Measurements from ENCODE around the gene MAB21L3.

Gene MAB21L3

DNA sequence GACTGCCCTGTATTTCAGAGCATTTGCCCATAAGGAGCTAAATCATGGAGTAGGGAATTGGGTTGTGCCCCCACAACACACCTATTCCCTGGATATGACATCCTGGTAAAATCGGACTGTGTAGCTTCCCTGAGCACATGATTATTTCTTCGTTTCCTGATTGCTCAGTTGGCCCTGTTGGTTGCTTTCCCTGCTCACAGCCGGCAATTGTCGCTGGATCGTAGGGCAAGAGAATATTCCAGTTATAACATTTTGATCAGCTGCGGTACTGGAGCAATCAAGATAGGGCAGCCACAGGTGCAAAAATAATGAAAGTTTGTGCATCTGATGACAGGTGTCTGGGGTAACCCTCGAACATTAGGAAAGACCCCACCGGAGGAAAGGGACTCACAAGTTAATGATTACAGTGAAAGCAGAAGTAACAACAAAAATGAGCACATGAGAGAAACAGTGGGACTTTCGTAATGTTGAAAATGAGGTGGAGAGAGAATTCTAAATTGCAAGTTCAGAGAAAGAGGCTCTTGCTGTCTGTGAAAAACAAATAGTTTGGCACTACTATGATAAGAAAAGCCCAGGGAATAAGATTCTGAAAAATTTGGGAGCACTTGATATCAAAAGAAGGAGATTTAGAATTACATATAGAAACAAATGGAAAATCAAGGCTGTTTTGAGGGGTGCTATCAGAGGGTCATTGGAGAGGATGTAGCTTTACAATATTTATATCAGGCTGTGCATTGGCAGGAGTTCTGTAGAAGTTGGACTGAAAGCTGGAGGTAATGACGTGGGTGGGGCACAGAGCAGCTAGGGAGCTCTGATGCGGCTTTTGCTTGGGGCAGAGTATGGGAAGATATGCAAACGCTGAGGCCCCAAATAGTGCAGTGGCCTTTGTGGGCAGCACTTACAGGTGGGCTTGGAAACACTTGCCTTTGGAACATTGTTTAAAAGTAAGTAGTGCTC, at the start of gene MAB21L3:
Gene MAB21L3 (plus strand): TSS at position 833 of the 957 bp plus-strand sequence. CDS start 1,217 bp downstream, outside the sequence.
- no peak for DNase-seq

DNA sequence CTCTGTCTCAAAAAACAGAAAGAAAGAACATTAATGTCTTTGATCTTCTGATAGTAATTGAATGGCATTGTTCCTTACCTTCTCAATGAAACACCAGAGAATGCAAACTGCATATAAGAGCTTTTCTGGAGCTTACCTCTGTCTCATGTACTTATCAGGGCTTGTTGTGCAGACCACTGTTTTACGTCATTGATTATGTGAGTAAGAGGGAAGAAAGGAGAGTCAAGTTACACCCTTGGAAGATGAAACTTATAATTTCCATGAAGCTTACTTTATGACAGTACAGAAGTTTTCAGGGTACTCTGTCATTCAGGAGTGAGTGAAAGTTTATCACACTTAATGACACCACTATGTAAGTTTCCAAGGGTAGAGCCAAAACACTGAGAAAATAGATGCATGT, 49.0 kb upstream of the MAB21L3 start:
- no peak for DNase-seq

DNA sequence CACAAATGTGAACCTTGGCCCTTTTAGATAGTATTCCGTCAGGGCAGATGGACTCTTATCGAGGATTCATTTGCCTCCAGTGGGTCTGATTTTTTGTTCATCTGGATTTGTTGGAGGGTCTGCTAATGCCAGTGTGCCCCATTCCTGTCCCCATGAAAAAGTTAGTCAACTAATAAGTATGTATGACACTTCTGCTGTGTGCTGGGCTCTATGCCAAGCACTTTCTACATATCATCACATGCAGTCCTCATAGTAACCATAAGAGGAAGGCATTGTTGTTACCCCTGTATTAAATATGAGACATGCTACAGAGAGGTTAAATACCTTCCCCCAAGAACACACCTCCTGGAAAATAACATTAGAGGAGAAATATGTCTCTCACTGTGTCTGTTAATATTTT, 46.6 kb upstream of the MAB21L3 start:
- DNase-seq = no peak

DNA sequence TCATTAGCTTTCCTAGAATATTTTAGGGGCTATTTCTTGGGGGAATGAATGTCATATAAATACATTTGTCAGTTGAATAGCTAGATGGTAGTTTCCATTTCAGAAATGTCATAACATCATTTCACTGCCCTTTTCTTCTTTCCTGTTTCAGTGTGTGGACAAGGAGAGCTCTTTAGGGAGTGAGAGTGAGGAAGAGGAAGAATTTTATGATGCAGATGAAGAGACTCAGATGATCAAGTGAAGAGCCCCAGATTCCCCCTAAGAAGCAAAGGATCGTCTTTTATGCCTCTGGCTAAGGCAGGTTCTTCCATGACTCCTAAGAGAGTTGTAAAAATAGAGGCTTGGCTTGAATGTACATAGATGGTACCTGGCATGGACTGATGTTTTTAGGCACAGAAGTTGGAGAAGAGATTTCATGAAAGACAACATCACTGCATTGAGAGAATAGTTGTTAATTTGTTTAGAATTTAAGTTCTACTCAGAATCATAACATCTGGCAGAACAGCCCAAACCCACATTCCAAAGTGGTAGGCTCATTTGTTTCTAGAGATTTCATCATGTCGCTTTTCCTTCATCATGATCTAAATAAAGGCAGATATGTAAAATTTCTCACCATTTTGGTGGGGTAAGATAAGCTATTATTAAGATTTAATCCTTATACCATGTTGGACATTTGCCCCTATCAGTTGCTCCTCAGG, 44.2 kb upstream of the MAB21L3 start:
- DNase-seq = no peak

DNA sequence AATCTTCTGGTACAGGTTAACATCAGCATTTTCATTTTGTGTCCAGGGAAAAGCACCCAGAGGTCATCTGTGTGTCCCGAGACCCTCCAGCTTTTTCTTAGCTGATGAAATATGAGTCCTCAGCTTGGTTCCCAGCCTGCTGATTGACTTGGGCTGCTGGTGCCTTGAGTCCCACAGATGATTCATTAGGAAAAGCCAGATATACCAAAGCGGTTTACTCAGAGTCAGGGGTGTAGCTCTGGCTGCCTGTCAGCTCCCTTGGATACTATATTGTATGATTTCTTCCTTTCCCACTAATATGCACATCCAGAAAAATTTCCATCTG, 43.7 kb upstream of the MAB21L3 start:
- DNase-seq = no peak

DNA sequence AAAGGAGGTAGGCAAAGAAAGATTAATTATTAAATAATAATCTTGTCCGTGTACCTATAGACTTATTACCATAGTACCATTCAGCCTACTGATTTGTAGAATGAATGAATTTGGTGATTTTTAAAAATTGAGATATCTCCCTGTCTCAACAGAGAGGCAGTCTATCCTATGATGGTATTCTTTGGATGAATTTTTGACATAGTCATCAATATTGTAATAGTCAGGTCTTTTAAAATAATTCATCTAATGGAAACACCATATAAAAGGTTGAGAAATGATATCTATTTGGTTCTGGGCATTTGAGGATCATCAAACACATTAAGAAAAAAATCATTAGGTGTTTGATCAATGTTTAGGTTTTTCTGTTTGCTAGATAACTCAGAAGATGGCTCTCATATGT, 35.6 kb upstream of the MAB21L3 start:
- no peak for DNase-seq

DNA sequence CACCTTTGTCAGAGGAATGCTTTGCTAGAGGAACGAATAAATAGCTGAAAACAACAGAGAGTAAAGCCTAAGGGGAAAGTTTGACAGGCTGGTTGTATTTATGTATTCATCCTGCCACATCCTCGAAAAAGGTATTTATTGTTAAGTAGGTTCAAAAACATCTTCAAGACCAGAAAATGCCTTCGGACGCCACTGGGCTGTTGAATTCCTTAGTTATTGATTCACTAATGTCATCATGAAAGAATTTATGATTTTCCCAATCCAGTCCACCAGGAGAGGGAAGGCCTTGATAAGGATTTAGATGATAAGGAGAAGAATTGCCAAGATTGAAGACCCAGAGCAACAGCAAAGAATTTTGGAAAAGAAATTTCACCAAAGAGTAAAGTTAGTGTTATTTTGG, 35.2 kb upstream of the MAB21L3 start:
- DNase-seq = no peak

DNA sequence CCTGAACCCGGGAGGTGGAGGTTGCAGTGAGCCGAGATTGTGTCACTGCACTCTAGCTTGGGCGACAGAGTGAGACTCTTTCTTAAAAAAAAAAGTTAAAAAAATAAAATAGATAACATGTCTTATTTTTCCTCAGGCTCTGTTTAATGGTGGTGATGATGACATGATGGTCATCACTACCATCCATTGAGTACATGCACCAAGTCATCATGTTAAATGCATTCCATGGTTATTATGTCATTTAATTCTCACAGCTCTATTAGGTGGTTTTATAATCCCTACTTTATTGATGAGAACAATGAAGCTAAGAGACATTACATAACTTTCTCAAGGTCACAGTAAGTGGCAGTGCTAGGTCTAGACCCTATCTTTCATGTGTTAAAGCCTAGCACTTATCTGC, 34.4 kb upstream of the MAB21L3 start:
- DNase-seq = no peak

DNA sequence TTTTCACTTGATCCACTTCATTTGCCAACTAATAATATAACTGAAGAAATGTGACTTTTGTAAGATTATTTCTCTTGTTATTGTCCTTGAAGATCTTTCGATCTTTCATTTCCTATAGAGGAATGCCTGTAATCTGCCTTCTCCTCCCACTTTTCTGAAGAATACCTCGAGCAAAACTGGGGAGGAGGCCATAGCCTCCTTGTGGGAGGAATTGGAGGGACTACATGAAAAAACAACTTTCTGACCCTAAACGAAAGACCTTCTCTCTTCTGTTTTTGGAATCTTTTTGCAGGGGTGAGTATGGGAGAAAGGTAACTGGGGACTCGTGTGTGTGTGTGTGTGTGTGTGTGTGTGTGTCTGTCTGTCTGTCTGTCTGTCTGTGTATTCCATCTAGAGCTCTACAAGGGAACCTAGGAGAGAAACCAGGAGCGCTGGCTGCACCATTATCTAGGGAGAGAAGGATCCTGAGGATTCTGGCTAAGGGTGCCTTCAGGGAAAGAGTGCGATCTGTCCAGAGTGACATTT, 32.4 kb upstream of the MAB21L3 start:
- DNase-seq = no peak

DNA sequence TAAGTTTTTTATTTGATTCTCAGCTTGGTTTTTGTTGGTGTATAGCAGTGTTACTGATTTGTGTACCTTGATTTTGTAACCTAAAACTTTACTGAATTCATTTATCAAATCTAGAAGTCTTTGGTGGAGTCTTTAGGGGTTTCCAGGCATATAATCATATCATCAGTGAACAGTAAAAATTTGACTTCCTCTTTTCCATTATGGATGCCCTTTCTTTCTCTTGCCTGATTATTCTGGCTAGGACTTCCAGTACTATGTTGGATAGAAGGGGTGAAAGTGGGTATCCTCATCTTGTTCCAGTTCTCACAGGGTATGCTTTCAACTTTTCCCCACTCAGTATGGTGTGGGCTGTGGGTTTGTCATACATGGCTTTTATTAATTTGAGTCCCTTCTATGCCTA, 23.6 kb upstream of the MAB21L3 start:
- DNase-seq = no peak

DNA sequence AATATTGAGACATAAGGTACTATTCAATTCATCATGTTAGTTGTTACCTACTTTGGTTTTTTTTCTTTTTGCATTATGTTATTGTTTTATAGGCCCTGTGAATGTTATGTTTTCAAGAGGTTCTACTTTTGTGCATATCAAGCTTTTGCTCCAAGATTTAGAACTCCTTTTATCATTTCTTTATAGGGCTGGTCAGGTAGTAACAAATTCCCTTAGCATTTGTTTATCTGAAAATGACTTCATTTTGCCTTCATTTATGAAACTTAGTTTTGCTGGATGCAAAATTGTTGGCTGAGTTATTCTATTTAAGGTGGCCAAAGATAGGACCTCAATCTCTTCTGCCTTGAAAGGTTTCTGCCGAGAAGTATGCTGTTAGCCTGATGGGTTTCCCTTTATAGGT, 21.3 kb upstream of the MAB21L3 start:
- no peak for DNase-seq

DNA sequence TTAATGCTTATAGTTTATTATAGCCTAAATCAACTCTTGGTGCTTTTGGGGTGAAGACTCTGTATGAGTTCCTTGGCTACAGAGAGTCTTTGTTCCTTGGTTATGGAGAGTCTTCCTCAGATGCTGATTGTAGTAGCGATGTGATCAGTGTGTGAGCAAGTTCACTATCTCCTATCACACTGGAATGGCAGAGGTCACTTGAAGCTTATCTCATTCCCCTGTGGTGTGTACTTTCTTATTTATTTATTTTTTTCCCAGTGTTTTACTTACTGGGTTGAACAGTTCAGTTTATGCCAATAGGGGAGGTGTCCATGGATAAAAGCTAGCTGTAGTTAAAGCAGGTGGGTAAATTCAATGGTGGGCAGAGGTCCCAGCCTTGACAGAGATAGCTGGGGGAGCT, 20.1 kb upstream of the MAB21L3 start:
- DNase-seq = no peak

DNA sequence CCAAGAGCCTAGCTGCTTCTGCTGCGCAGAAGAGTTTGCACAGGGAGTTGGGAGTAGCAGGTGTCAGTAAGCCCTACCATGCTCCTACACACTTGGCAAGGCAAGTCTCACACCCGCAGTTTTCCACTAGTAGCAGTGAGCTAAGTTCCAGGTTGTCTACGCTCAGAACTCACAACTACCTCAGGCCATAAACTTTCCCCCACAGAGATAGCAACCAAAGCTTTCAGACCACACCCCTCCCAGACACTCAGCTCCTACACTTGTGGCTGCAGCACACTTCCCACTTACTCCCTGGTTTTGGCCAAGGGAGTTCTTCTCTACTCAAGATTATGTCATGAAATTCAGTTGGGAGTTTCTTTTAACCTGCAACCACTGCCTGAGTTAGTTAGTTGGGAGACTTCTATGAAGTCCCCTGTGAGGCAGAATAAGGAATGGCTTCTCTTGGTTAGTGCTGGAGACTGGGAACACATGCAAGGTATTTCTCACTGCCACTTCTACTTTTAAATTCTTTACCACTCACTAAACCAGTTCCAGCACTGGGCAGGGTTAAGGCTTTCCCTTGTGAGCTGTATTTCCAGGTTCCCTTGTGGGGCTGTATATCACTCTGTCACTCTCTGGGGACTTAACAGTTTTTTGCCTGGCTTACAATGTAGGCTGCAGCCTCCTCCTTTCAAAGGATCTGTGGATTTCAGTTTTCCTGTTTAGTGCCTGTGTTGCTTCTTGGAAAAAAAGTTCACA, 18.3 kb upstream of the MAB21L3 start:
- DNase-seq = no peak

DNA sequence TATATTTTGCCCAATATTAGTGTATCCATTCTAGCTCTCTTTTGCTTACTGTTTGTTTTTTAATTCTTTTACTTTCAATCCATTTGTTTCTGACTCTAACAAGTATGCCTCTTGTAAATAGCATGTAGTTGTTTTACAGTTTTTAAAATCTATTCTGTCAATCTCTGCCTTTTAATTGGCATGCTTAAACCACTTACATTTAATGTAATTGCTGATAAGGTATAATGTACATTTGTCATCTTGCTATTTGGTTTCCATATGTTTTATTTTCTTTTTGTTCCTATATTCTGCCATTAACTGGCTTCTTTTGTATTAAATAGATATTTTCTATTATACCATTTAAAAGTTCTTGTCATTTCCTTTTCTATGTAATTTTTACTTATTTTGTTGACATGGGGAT, 16.2 kb upstream of the MAB21L3 start:
- DNase-seq = no peak

DNA sequence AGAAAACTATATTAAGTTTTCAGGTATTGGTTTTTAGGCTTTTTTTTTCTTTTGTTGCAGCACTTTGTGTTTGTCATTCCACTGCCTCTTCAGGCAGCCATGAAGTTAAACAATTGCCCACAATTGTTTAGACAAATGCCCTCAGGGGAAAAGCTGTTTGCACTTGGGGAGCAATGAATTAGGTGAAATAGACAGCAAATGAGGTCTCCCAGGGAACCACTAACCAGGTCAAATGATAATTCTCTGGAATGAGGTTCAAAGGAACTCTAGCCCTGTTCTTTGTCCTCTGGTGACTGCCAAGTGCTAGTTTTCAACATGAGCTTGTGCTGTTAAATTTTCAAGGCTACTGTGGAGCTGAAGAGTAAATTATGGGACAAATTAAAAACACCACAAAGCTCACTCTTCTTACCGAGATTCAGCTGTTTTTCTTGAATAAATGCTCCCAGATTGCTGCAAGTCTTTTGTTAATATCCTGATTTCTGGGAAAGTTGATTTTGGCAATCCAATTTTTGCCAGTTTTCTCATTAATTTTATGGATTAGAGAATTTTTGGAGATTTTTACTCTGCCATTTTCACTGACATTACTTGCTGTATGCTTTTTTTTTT, 15.1 kb upstream of the MAB21L3 start:
- no peak for DNase-seq

DNA sequence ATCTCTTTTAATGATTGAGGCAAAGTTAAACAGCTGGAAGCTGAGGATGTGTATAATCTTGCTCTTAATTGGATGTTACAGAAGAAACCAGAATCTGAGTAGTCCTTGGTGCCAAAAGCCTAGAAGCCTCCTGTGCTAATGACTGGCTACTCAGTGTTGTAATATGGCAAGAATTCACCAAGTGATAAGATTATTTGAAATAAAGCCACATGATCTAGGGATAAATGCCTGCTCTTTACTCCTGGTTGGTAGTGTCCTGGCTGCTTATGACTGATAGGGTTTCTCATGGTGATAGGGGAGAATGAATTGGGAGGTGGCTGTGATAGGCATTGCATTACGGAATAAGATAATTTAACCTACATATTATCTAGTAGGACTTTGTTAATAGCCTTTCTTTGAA, 13.6 kb upstream of the MAB21L3 start:
- no peak for DNase-seq

DNA sequence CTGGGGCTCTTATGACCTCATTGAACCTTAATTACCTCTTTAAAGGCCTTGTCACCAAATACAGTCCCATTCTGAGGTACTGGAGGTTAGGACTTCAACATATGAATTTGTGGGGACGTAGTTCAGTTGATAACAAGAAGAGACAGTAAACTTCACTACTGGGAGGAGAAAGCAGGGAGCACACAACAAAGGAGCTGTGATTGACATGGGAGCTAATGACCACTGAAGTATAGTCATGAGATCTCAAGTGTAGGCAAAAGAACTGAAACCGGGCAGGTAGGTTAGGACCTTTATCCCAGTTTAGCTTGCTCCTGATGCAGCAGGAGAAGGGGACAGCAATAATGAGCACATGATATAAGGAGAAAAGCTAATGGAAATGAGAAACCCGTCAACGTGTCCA, 11.8 kb upstream of the MAB21L3 start:
- no peak for DNase-seq

DNA sequence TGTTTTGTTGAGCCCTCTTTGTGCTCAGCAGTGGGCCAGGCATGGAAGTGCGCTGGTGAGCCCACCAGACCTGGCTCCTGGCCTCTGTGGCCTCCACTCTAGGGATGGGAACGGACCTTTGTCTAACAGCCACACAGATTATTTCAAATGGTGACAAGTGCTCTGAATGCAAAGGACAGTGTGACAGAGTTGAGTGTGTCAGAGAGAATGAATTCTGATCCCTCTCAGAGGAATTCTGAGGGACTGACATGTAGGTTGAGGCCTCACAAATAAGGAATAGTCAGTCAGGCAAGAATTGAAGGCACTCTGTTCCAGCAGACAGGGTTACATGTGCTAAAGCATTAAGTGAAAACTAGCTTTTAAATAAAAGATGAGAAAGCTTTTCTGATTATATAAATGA, 11.3 kb upstream of the MAB21L3 start:
- DNase-seq = no peak

DNA sequence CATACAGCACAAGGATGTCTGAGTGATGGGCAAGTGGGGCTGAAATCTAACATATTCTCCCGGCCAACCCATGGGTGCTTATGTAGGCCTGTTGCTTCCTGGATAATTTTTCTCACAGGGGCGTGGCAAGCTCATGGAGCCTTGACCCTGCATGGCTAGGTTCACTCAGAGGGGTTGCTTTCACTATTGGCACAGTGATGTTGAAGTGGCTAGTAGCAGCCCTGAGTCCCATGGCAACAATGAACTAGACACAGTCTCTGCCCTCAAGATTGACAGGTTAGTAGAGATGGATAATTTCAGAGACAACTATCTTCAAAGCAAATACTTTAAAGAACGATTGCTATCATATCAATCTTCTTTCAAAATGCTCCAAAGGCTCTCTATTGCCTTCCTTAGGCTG, 6.5 kb upstream of the MAB21L3 start:
- DNase-seq = no peak

DNA sequence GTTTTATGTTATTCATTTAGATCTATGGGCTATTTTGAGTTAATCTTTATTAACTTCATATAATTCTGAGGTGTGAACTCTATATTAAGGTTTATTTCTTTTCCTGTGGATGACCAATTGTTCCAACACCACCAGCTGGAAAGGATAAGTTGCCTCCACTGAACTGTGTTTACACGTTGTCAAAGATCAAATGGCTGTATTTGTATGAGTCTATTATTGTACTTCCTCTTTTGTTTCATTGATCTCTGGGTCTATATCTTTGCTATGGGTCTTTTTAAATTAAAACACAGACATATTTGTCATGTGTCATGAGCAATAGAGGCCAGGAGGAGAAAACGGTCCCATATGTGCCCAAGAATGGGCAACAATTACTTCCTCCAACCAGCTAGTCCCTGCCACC, 5.2 kb upstream of the MAB21L3 start:
- DNase-seq = no peak

DNA sequence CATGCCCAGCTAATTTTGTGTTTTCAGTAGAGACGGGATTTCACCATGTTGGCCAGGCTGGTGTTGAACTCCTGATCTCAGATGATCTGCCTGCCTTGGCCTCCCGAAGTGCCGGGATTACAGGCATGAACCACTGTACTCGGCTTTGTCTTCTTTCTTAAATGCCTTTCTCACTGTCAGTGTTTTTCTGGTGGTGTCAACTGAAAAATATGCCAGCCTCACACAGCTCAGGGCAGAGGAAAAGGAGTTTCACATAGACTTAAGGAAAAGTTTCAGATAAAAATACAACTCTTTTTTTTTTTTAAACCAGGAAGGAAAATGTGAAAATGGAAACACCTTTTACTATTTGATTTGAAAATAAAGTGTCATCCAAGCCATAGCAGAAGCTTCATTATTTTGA, 4.6 kb upstream of the MAB21L3 start:
- no peak for DNase-seq

DNA sequence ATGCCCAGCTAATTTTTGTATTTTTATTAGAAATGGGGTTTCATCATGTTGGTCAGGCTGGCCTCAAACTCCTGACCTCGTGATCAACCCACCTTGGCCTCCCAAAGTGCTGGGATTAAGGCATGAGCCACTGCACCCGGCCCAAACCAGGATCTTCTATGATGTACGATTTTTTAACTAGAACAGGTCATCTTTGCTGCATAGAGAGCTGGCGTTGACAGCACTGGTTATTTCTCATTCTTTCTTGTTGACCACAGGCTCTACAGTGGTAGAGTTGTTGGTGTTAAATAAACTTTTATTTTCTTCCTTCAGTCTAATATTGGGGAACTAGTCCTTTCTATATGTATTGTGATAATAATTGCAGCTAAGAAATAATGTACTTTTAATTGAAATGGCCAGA, 3.8 kb upstream of the MAB21L3 start:
- DNase-seq = no peak

Data from nucleus accumbens (tissue), 56 donors.